ENCODE results near the gene NPLOC4. TPM values are rescaled to one million over a fixed set of nuclear protein-coding genes. Genes with fewer than 3 reads are reported as not detected.

NPLOC4 gene
- total RNA-seq, 3 donors from 2014 or later = 56.0 to 69.0 (median 57.8) TPM

GRCh38 chr17:81683584-81684441, 46.9 kb upstream of the NPLOC4 start, which contains the start of the genes ARL16 and HGS:
ARL16 (minus strand) TSS chr17:81683797; CDS start chr17:81683753, 44 bp downstream.
HGS (plus strand) TSS chr17:81684011; CDS start chr17:81684067, 56 bp downstream.
- Histone ChIP-seq H3K9me3 (no peaks in the 10 kb centered on the region), H3K4me1 (peaks cover 14 to 28% of the 10 kb centered on the region in 2 donors), H3K36me3 (no peaks in the 10 kb centered on the region), H3K4me3 (peak within 1 kb of the TSS; percentile 73 to 100 (median 83)), H3K27ac (peak within 1 kb of the TSS; percentile 88 to 89), H3K27me3 (no peaks in the 10 kb centered on the region)
- intact Hi-C loops (cut with DNase I; ENCODE audit: low total_unique reads) = no loop called here
- TF ChIP-seq POLR2A (IDR thresholded peaks at IDR 0.05) = no peak
- peak; percentile 63 to 72 (median 66) for TF ChIP-seq POLR2AphosphoS5 (IDR thresholded peaks at IDR 0.05)
- DNase-seq (ENCODE audit: low spot score in 2 of 2) = peak; percentile 98 to 99

GRCh38 chr17:81683208-81683583, 46.3 kb upstream of the NPLOC4 start:
- DNase-seq (ENCODE audit: low spot score in 2 of 2) = no peak
- no peak for TF ChIP-seq POLR2AphosphoS5 (IDR thresholded peaks at IDR 0.05)
- no peak for TF ChIP-seq CTCF (IDR thresholded peaks at IDR 0.05)
- no peak for TF ChIP-seq POLR2A (IDR thresholded peaks at IDR 0.05)
- peak overlapping the region; percentile 88 to 89 for H3K27ac ChIP-seq
- H3K4me1 ChIP-seq = peaks cover 14 to 28% of the 10 kb centered on the region in 2 donors
- H3K9me3 ChIP-seq = no peaks in the 10 kb centered on the region
- H3K27me3 ChIP-seq = no peaks in the 10 kb centered on the region
- H3K36me3 ChIP-seq = no peaks in the 10 kb centered on the region
- intact Hi-C loops (cut with DNase I; ENCODE audit: low total_unique reads) = no loop called here
- H3K4me3 ChIP-seq = peak overlapping the region; percentile 73 to 100 (median 83)

- no peaks in the 10 kb centered on the region for H3K36me3 ChIP-seq
- no peak for DNase-seq (ENCODE audit: low spot score in 2 of 2)
- H3K4me3 ChIP-seq = peak overlapping the region; percentile 73 to 100 (median 83)
- peak overlapping the region; percentile 88 to 89 for H3K27ac ChIP-seq
- no peak for TF ChIP-seq POLR2A (IDR thresholded peaks at IDR 0.05)
- TF ChIP-seq POLR2AphosphoS5 (IDR thresholded peaks at IDR 0.05) = no peak
- H3K27me3 ChIP-seq = no peaks in the 10 kb centered on the region
- no peaks in the 10 kb centered on the region for H3K9me3 ChIP-seq
- intact Hi-C loops (cut with DNase I; ENCODE audit: low total_unique reads) = no loop called here
- H3K4me1 ChIP-seq = peaks cover 14 to 28% of the 10 kb centered on the region in 2 donors
These were observed 45.8 kb upstream of the NPLOC4 start for GRCh38 chr17:81682565-81683207.

- no peak overlapping the region for H3K4me3 ChIP-seq
- H3K27ac ChIP-seq = no peak overlapping the region
- intact Hi-C loops (cut with DNase I; ENCODE audit: low total_unique reads) = no loop called here
- DNase-seq (ENCODE audit: low spot score in 2 of 2) = no peak
- H3K9me3 ChIP-seq = no peaks in the 10 kb centered on the region
- no peaks in the 10 kb centered on the region for H3K27me3 ChIP-seq
- H3K36me3 ChIP-seq = no peaks in the 10 kb centered on the region
- TF ChIP-seq POLR2A (IDR thresholded peaks at IDR 0.05) (no peak), CTCF (IDR thresholded peaks at IDR 0.05) (no peak), POLR2AphosphoS5 (IDR thresholded peaks at IDR 0.05) (no peak)
- peaks cover 14 to 28% of the 10 kb centered on the region in 2 donors for H3K4me1 ChIP-seq
These were observed 44.8 kb upstream of the NPLOC4 start for GRCh38 chr17:81681672-81682071.

- H3K27me3 ChIP-seq = no peaks in the 10 kb centered on the region
- intact Hi-C loops (cut with DNase I; ENCODE audit: low total_unique reads) = no loop called here
- TF ChIP-seq CTCF (IDR thresholded peaks at IDR 0.05) (no peak), POLR2A (IDR thresholded peaks at IDR 0.05) (no peak), POLR2AphosphoS5 (IDR thresholded peaks at IDR 0.05) (no peak)
These were observed 43.2 kb upstream of the NPLOC4 start for GRCh38 chr17:81680150-81680549.

More at GRCh38 chr17:81680150-81680549, 43.2 kb upstream of the NPLOC4 start:
- no peaks in the 10 kb centered on the region for H3K36me3 ChIP-seq
- no peaks in the 10 kb centered on the region for H3K9me3 ChIP-seq
- peaks cover 9 to 16% of the 10 kb centered on the region in 2 donors for H3K4me1 ChIP-seq
- no peak overlapping the region for H3K4me3 ChIP-seq
- no peak for DNase-seq (ENCODE audit: low spot score in 2 of 2)
- H3K27ac ChIP-seq = no peak overlapping the region
